Astrocyte (in vitro differentiated cells and primary cell): ENCODE data around the gene ARHGAP19.

ENCODE experiments used
- CTCF ChIP-seq: IDR thresholded peaks from 2 replicates; pipeline ENCODE4 v1.5.1; 2011; ENCODE audit warnings: low read depth, mild to moderate bottlenecking, inconsistent platforms, low read length, moderate library complexity; ENCODE audit not compliant: insufficient read depth
- EZH2 ChIP-seq: IDR thresholded peaks from 2 replicates; pipeline ENCODE4 v1.6.1; 2012; ENCODE audit warnings: mild to moderate bottlenecking, low read length, inconsistent platforms; ENCODE audit not compliant: insufficient read depth

- TF ChIP-seq CTCF: no peak
- TF ChIP-seq EZH2: no peak
These were observed 5.8 kb upstream of the ARHGAP19 start for GRCh38 chr10:97298223-97298571.
